Stimulated activated CD8-positive, alpha-beta memory T cell treated with anti-CD3 and anti-CD28 coated beads, Interleukin-7, amount 100 ng/mL, for 1 hour (primary cell): ENCODE data around the gene CYP3A5.
"Not testable (repeated sequence)": the region's sequence is repeated elsewhere in the genome, so short reads cannot be mapped to it uniquely, and the experiment has no call there.

Source experiments
- DNase-seq, 2 donors: peaks; one replicate each; pipeline ENCODE4 v3.0.0-alpha.2; 2020; ENCODE audit warnings: low read depth in 2 of 2

The CYP3A5 gene

DNA sequence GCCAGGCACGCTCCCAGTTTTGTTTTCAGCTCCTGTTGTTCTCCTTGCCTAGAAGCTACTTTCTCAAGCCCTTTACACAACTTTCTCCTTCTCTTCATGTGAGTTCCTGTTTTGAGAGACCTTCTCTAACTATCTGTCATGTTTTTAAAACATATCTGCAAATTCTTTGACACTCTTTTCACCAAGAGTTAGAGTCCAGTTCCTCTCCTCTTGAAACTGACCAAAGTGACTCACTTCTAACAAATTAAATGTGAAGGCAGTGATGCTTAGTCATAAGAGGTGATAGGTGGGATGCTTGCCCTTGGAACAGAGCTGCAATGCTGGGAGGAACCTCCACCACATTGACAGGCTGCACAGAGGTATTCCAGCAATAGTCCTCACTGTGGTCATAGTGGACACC is 37.8 kb downstream of the CYP3A5 start:
- no peak for DNase-seq

DNA sequence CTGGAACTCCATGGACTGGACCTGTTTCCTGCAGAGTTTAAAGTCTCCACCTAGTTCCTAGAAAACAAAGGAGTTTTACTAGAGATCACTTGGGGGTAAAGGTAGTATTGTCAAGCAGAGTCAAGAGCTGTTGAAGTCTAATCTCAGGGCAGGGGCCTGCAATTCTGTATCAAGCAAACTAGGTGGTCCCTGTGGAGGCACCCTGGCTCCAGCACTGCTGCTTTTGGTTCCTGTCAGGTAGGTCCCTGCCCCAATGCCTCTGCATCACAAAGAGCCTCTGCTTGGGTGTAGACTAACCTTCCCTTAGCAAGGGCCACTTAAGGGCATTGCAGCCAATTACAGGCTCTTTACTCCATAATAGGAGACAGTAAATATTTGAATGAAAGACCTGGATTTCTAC is 40.5 kb downstream of the CYP3A5 start:
- DNase-seq, result no peak

DNA sequence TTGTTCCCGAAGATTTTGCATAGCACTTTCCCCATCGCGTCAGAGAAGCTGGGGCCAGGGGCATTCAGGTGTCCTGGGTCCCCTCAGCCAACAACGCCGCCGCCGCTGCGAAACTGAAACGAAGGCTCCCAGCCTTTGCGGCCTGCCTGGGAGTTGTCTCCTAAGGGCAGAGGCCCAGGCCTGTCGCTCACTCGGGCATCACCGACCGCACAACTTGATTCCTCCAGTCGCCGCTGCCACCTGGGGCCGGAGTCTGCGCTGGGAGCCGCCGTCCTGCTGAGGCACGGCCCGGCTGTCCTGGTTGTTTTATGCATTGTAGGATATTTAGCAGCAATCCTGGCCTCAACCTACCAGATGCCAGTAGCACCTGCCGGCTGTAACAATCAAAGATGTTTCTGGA is 41.1 kb downstream of the CYP3A5 start:
- no peak for DNase-seq

DNA sequence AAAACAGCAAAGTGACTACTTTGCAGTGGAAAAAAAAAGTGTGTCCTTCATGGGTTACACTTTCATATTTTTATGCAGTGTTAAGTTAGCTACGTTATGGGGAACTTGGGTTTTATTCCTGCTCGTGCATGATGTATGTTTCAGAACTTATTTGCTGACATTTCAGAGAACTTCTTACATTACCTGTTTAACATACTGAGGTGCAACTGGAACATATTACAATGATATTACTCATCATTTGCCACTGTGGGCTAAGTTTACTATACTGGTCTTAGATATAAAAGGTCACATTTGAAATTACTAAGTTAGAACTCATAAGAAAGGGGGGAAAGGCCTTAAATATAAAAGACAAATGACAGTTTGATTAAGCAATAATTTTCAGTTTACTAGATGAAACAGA is 42.4 kb downstream of the CYP3A5 start:
- not testable (repeated sequence) for DNase-seq

DNA sequence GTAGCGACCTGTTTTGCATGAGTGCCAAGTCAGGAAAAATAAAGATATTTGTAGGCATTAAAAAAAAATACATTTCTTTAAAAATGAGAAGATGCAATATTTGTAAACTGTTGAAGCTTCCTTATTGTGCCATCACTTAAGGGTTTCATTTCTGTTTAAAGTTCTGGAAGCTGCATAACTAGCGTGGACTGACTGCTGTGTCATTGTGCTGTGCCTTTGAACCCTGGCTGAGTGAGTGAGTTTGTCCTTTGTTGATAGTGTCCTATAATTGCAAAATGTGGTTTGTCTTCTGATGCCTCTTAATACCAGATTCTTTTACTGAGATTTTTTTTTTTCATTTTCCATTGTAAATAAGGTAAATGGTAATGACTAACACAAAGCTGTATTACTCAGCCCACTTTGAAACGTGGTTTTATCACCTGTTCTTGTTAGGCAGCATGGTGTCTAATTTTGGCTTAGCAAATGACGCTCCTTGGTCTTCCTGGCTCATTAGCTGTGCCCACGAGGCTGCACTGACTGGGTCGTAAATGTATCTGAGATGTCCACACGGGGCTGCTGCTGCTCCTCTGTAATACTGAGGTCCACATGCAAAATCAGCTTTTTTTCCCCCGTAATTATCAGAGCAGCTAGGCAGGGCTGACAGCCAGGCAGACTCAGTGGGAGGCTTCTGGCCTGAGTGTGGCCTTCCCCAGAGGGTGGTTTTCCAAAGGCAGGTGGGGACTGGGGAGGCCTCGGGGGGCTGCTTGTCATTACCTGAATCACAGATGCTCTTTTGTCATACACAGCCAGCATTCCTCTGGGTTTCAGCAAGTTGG is 48.3 kb downstream of the CYP3A5 start:
- no peak for DNase-seq

DNA sequence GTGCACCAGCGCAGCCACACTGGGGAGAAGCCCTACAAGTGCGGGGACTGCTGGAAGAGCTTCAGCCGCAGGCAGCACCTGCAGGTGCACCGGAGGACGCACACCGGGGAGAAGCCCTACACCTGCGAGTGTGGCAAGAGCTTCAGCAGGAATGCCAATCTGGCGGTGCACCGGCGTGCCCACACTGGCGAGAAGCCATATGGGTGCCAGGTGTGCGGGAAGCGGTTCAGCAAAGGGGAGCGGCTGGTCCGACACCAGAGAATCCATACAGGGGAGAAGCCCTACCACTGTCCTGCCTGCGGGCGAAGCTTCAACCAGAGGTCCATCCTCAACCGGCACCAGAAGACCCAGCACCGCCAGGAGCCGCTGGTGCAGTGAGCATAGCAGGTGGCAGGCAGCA is 50.2 kb downstream of the CYP3A5 start:
- no peak for DNase-seq

DNA sequence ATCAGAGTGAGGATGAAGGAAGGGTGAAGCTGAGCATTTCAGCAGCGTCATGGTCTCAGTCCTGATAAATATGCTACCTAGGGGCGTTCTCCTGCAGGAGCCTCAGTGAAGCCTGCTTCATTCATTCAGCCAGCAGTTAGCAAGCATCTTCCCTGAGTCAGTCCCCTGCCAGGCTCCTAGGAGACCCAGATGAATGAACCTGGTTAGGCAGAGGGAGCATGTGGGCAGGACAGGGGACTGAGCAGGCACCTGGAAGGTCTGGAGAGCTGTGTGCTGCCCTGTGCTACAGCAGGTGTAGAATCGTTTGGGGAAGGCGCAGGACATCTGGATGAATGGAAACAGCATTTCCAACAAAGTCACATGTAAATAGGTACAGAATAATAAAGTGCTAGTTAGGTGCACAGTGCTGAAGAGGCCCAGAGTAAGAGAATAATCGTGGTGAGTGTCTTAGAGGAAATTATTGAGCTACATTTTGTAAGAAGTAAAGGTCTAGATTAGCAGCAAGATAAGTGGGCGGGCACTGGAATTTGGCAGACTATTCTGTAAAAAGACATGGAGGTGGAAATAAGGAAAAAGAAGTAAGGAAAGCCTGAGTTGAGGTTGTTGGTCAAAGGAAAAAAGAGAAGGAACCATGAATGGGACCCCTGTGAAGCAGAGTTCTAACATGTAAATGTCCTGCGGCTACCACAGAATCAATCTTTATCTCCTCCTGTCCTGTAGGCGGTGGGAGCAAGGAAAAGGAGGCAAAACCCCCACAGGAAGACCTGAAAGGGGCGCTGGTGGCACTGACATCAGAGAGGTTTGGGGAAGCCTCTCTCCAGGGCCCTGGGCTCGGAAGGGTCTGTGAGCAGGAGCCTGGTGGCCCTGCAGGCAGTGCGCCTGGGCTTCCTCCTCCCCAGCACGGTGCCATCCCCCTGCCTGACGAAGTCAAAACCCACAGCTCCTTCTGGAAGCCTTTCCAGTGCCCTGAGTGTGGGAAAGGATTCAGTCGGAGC is 51.0 kb downstream of the CYP3A5 start:
- no peak for DNase-seq

DNA sequence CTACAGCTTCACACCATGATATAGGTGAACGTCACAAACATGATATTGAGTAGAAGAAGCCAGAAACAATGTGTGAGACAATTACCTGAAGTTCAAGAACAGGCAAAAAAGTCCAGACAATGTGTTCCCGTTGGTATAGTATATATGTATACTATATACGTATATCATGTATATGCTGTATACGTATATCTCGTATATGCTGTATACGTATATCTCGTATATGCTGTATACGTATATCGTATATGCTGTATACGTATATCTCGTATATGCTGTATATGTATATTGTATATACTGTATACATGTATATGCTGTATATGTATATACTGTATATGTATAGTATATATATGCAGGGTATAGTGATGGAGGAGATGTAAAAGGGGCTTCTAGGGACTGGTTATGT is 52.3 kb downstream of the CYP3A5 start:
- DNase-seq, result no peak

DNA sequence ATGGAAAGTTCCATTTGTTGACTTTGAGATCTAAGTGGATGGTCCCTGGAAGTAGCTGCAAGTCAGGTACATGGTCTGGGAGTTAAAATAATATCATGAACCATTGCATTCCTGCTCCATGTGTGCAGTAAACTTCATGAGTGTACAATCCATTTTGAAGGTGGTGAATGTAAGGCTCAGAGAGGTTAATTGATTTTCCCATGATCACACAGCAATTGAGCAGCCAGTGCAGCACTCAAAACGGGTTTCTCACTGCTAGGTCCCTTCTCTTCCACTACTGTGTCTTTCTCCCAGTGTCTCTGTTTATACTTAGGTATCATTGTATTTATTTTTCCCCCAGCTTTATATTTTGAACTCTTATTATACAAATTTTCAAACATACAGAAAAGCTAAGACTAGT is 53.1 kb downstream of the CYP3A5 start:
- DNase-seq, result no peak

DNA sequence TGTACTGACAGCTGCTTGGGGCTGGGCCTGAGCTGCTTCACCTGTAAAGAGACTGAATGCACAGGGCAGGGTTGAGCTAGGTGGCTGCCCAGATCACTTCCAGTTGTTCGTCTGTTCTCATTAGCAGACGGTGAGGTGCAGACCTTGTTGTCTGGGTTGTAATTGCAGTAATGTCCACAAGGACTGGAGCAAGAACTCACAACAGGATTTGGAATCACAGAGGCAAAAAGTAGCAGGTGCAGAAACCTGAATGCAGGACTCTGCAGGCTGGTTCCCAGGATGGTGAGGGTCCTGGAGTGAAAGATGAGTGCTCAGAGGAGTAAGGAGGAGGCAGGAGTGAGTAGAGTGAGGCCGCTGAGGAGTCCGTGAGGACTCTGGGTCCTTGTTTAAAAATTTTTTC is 53.8 kb downstream of the CYP3A5 start:
- DNase-seq, result no peak

DNA sequence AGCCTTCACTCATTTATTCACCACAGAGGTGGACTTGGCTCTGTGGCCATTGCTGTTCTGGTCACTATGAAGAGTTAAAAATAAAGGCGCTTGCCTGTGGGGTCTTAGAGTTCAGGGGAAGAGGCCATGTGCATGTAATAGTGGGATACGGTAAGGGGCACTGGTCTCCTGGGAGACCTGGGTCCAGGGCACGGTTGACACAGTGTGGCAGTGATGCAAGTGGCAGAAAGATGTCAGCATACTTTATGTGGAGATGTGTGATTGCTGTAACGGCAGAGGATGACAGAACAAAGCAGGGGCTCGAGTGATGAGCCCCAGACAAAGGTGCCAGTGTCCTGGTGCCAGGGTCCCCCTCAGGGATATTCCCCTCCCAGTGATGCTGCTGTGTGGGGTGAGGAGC is 54.5 kb downstream of the CYP3A5 start:
- no peak for DNase-seq

DNA sequence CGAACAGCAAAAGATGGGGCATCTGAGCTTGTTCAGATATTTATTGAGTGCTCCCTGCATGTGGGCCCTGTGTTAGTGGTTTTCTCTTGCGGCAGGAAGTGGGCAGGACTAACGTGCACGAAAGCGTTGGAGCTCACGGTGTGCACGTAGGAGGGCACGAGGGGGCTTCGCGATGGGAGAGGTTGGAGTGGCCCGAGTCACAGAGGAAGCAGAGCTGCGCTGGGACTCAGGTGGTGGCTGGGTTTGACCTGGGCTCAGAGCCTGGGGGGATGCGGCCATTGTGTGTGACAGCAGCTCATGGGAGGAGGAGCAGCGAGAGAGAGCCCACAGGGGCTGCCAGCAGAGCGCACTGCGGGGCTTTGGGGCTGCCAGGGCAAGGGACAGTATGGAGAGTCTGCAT is 55.3 kb downstream of the CYP3A5 start:
- peak; percentile 30 to 32 for DNase-seq

DNA sequence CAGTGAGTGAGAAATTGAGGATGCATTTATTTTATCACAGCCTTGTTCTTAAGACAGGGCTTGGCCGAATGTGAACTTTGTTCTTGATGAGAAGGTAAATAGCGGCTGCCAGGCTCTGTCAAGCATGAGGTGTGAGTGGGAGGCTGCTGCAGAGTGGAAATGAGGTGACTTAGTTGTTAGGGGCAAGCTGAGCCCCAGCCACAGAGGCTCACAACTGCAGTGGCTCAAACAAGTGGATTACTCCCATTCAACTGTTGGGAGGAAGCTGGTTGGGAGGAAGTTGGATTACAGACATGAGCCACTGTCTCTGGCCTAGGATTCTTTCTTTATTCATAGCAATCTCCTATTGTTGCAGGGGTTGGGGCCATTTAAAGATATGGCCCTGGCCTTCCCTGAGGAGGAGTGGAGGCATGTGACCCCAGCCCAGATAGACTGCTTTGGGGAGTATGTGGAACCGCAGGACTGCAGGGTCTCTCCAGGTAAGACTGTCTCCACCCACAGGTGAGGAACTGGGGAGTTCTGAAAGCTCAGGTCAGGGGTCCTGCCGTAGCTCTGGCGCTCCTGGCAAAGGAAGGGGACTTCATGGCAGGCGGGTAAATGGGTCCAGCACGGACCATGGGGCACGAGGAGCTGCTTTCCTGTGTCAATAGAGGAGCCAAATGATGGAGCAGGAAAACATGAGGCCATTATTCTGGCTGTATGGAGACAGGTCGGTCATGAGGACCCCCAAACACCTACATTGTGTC is 55.9 kb downstream of the CYP3A5 start:
- DNase-seq, result no peak

DNA sequence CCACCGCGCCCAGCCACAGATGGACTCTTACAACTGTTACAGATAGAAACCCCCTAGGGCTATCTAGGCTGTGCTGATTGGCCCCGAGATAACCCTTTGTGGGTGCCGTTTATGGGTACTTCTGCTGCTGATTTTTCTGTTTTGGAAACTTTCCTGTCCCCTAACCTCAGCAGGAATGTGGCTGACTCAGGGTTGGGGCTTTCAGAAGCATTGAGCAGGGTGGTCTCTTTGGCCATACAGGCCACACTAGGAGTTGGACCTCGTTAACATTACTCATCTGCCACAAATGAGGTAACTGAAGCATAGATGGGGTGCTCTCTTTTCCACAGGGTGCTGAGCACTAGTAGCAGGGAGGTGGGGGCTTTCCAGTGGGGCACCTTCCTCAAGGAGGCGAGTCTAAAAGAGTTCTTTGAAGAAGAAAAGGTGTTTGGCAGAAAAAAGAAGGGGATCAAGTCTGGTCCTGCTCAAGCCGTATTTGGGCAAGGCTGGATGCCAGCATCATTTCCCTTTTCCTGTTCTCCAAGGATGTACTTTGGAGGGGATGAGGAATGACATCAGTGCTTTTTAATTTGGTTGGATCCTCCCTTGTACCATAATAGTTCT is 56.6 kb downstream of the CYP3A5 start:
- no peak for DNase-seq

DNA sequence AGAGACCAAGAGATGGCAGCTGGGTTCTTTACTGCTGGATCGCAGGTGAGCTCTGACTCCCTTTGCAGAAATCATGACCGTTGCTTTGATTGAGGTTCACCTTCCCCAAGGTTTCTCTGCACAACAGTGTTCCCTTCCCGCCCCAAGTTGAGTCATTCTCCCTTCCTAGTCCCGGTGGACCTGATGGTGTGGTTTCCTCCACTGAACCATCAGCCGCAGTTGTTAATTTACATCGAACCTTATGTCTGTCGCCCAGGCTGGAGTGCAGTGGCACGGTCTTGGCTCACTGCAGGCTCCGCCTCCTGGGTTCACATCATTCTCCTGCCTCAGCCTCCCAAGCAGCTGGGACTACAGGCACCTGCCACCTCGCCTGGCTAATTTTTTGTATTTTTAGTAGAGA is 57.2 kb downstream of the CYP3A5 start:
- DNase-seq, result no peak

DNA sequence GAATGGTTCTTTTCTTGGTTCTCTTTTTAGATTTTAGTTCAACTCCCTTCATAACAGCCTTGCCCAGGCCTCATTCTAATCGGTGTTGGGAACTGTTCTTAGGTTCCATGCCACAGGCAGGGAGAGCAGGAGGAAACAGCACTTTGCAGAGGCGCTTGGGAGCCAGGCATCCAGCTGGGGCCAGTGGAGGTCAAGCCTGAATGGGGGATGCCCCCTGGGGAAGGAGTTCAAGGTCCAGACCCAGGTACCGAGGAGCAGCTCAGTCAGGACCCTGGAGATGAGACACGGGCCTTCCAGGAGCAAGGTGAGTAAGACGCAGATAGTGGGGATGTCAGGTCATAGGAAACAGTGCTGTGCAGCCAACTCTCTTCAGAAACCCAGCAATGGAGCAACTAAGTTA is 58.5 kb downstream of the CYP3A5 start:
- DNase-seq, result no peak

DNA sequence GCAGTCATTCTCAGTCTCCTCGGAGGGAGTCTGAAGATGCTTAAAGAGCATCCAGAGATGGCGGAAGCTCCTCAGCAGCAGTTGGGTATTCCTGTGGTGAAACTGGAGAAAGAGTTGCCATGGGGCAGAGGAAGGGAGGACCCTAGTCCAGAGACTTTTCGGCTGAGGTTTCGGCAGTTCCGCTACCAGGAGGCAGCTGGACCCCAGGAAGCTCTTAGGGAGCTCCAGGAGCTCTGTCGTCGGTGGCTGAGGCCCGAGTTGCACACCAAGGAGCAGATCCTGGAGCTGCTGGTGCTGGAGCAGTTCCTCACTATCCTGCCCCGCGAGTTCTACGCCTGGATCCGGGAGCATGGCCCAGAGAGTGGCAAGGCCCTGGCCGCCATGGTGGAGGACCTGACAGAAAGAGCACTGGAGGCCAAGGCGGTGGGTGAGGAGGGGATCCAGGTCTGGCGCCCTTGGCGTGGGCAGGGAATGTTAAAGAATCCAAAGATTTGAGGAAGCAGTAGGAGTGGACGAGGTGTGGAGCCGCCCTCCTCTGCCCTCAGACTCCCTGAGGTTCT is 60.1 kb downstream of the CYP3A5 start:
- DNase-seq, result no peak

DNA sequence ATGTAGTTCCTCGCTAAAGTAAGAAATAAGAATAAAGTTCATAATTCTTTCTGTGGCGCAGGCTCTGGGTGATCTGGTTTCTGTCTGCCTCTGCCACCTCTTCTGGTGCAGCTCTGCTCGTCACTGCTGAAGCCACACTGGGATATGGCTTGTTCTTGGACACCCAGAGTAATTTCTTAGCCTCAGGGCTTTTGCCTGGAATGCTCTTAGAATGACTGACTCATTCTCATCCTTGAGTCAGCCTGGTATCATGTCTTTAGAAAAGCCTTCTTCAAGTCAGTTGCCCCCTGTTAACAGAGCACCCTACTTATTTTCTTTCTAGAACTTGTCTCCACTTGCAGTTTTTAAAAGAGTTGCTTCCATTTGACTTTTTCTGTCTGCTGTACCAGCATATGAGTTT is 61.1 kb downstream of the CYP3A5 start:
- DNase-seq, result no peak

DNA sequence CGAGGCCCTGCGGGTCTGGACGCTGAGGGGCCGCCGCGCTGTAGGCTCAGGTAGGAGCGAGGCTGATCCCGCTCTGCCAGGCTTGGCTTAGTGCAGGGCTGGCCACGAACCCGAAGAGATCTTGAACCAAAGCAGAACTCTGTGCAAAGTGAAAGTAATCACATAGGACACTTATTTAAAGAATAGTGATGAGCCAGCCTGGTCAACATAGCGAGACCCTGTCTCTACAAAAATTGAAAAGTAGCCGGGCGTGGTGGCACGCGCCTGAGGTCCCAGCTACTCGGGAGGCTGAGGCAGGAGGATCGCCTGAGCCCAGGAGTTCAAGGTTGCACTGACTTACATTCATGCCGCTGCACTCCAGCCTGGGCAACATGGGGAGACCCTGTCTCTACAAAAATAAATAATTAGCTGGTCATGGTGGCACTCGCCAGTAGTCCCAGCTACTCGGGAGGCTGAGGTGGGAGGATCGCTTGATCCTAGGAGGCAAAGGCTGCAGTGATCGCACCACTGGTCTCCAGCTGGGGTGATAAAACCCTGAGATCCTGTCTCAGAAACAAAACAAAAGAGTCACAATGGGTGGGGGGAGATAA is 62.5 kb downstream of the CYP3A5 start:
- DNase-seq, result no peak

DNA sequence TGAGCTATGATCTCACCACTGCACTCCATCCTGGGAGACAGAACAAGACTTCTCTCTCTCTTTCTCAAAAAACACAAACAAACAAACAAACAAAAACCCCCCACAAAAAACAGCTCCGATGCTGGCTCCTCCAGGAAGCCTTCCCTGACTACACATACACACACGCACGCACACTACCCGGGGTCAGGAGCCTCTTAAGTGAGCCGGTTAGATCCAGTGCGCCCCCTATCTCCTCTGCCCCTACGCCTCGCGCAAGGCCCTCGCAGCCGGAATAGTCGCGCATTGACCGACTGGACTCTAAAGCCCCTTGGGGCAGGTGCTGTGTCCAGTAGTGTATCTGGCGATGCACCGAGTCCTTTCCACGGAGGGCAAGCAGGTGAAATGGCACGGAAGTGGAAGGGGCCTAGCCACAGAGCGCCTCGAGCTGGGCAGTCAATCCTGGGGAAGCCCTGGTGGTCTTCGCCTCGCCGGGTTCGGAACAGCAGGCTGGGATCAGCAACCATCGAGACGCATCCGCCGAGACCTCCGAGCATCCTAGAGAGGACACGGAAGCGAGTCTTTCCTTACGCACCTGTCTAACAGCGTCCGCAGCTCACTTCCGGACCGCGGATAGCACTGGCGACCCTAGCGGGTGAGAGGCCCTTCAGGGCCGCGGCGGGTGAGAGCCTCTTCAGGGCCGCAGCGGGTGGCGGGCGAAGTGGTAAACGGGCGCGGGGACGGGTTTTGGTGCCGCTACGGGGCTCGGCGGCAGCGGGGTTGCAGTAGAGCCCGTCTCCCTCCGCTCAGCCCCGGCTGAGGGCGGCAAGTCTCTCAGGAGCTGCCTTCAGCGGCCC is 63.2 kb downstream of the CYP3A5 start, which contains the start of gene ZSCAN25:
ZSCAN25 (plus strand) TSS at position 588 of the 833 bp plus-strand sequence. CDS start 2,661 bp downstream, outside the sequence.
- peak; percentile 65 to 73 for DNase-seq
